IgD-negative memory B cell (primary cell): ENCODE data around the gene XRRA1. TPM values are rescaled to one million over a fixed set of nuclear protein-coding genes. Genes with fewer than 3 reads are reported as not detected.
"Not testable (repeated sequence)": the region's sequence is repeated elsewhere in the genome, so short reads cannot be mapped to it uniquely, and the experiment has no call there.

Experiments used
- H3K27ac Mint-ChIP-seq, 3 donors: one replicate each; pipeline ENCODE4 v1.8.0; 2020 to 2022; ENCODE audit warnings: mild to moderate bottlenecking in 3 of 3, mixed read lengths in 3 of 3, moderate library complexity in 1 of 3
- H3K27me3 Mint-ChIP-seq: one replicate; pipeline ENCODE4 v1.8.0; 2021; ENCODE audit warnings: mixed read lengths
- H3K36me3 Mint-ChIP-seq: one replicate; pipeline ENCODE4 v1.8.0; 2020; ENCODE audit warnings: mild to moderate bottlenecking, mixed read lengths
- H3K4me1 Mint-ChIP-seq, 3 donors: one replicate each; pipeline ENCODE4 v1.8.0; 2020 to 2022; ENCODE audit warnings: mixed read lengths in 3 of 3, mild to moderate bottlenecking in 1 of 3
- H3K4me3 Mint-ChIP-seq, 4 donors: one replicate each; pipeline ENCODE4 v1.8.0; 2020 to 2022; ENCODE audit warnings: mild to moderate bottlenecking in 4 of 4, mixed read lengths in 4 of 4, moderate library complexity in 3 of 4
- H3K9me3 Mint-ChIP-seq, 3 donors: one replicate each; pipeline ENCODE4 v1.8.0; 2020 to 2021; ENCODE audit warnings: mixed read lengths in 3 of 3, mild to moderate bottlenecking in 1 of 3
- polyA plus RNA-seq: library from polyadenylated mRNA; unstranded; fragments of 300-500 nt; fragmentation: Illumina TruSeq; gene quantifications from one replicate; pipeline ENCODE4 v1.2.3, GENCODE V29; 2021

XRRA1 gene
- polyA plus RNA-seq, 1 donor from 2014 or later = 4.8 TPM

DNA sequence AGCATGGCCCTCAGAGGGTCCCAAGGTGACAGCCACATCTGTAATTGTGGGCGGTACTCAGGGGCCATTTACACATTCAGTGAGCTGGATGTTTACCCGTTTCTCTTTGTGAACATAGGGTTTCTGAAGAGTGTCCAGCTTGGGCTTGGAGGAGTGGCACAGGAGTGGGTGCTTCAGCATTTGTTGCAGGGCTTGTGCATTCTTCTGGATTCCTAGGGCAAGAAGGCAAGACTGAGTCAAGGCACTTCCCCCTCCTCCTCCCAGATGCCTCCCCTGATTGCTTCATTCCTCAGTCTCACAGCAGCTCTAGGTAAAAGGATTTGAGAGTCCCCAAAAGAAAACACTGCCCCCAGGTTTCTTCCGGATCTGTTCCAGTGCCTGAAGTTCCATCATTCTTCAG lies 104.8 kb downstream of the XRRA1 start:
- H3K27me3 Mint-ChIP-seq = no peaks in the 10 kb centered on the region
- peaks cover 13% of the 10 kb centered on the region for H3K36me3 Mint-ChIP-seq
- H3K9me3 Mint-ChIP-seq = no peaks in the 10 kb centered on the region
- peaks cover 14 to 21% (median 16%) of the 10 kb centered on the region in 3 donors for H3K4me1 Mint-ChIP-seq
- no peak overlapping the region for H3K4me3 Mint-ChIP-seq
- H3K27ac Mint-ChIP-seq = peak overlapping the region in 2 of 3 donors; percentile 39 to 50

DNA sequence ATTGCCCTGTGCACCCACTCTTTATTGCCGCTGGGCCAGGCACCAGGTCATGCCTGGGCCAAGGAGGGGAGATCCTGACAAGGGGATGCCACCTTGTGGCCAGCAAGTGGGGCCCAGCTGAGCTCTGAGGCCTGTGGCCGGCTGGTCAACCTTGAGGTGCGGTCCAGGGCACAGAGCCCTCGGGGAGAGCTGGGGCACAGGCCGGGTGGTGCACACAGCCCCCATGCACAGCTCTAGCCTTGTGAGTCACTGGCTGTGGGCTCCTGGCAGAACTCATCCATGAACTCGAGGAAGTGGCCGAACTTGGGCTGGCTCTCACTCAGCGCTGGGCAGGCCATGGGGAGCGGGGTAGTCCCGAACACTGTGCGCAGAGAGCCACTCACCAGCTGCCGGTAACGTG lies 105.9 kb downstream of the XRRA1 start:
- H3K4me1 Mint-ChIP-seq = peaks cover 14 to 21% (median 18%) of the 10 kb centered on the region in 3 donors
- H3K27me3 Mint-ChIP-seq = no peaks in the 10 kb centered on the region
- peaks cover 16% of the 10 kb centered on the region for H3K36me3 Mint-ChIP-seq
- H3K9me3 Mint-ChIP-seq = no peaks in the 10 kb centered on the region
- H3K27ac Mint-ChIP-seq = no peak overlapping the region
- no peak overlapping the region for H3K4me3 Mint-ChIP-seq

- H3K36me3 Mint-ChIP-seq = peaks cover 22% of the 10 kb centered on the region
- H3K4me1 Mint-ChIP-seq = peaks cover 6 to 11% (median 7%) of the 10 kb centered on the region in 3 donors
- H3K27ac Mint-ChIP-seq = peak overlapping the region in 1 of 3 donors; percentile 74
- no peak overlapping the region for H3K4me3 Mint-ChIP-seq
- H3K9me3 Mint-ChIP-seq = no peaks in the 10 kb centered on the region
- no peaks in the 10 kb centered on the region for H3K27me3 Mint-ChIP-seq
Observed at GRCh38 chr11:74840486-74840885, 108.4 kb downstream of the XRRA1 start.

DNA sequence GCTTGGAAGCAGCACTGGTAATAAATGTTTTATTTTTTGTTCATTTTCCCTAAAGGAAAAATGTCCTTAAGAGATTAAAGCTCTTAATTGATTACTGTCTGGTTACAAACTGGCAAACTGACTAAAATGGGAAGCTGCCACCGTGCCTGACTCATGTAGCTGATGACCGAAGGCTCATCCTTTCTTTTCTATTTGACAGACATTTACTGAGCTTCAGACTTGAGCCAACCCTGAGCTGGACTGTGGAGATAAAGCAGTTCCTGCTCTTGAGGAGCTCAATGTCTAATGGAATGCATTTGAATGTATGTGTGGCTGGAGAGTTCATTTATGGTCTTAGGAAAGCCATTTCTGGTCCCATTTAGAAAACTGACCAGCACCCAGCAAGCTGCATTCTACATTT lies 108.9 kb downstream of the XRRA1 start:
- no peaks in the 10 kb centered on the region for H3K27me3 Mint-ChIP-seq
- H3K36me3 Mint-ChIP-seq = peaks cover 22% of the 10 kb centered on the region
- H3K27ac Mint-ChIP-seq = peak overlapping the region in 1 of 3 donors; percentile 74
- no peak overlapping the region for H3K4me3 Mint-ChIP-seq
- H3K4me1 Mint-ChIP-seq = peaks cover 6 to 8% (median 7%) of the 10 kb centered on the region in 3 donors
- no peaks in the 10 kb centered on the region for H3K9me3 Mint-ChIP-seq

DNA sequence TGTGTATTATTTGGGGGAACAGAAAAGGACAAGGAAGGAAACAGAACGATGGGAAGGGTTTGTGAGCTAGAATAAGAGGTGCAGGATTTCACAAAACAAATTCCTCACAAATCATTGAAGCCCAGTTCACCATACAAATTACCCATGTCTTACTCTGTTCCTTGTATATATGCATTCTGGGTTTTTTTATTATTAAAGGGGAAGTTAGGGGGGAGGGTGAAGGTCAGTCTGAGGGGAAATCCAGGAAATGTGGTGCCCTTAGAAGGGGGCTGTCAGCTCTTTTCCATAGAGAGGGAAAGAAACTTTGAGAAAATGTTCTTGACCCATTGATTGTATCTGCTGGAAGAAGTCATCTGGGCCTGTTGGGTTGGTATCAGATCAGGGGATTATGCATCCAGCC lies 109.4 kb downstream of the XRRA1 start:
- H3K27me3 Mint-ChIP-seq = no peaks in the 10 kb centered on the region
- H3K36me3 Mint-ChIP-seq = peaks cover 23% of the 10 kb centered on the region
- peak overlapping the region in 1 of 4 donors; percentile 37 for H3K4me3 Mint-ChIP-seq
- H3K9me3 Mint-ChIP-seq = no peaks in the 10 kb centered on the region
- H3K4me1 Mint-ChIP-seq = peaks cover 6 to 8% (median 7%) of the 10 kb centered on the region in 3 donors
- H3K27ac Mint-ChIP-seq = no peak overlapping the region

DNA sequence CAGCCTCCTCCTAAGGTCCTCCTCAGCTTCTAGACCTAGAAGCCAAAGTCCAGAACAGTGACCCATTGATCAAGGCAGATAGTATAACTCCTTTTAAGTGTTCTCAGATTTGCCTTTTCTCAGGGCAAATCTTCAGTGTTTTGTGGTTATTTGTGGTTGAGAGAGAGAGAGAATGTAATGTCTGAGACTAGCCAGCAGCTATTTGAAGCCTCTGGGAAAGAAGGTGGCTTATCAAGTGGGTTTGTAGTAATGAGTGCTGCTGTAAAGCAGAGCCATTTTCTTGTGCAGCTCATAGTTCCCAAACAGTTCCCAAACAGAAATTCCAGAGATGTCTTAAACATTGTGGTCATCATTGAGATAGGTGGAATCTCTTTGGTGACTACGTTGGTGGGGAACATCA lies 110.7 kb downstream of the XRRA1 start:
- Mint-ChIP-seq H3K4me3 (peak overlapping the region in 1 of 4 donors; percentile 17), H3K27ac (peak overlapping the region in 2 of 3 donors; percentile 34 to 54), H3K36me3 (peaks cover 20% of the 10 kb centered on the region)

DNA sequence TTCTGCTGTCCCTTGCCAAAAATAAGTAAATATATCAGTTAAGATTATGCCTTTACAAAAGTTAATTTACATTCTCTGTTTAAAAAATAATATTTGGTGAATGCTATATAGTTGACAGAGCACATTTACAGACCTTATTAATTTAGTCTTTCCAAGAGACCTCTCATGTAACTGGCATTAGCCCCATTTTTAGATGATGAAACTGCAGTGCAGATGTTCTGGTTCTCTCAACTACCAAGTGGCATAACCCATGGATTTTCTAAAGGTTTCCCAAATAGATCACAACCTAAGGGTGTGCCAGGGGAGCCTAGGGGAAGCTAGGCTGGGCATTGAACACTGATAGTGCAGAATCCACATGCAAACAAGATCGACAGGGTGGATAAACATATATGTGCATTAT lies 111.7 kb downstream of the XRRA1 start:
- Mint-ChIP-seq H3K36me3 (peaks cover 23% of the 10 kb centered on the region), H3K4me3 (no peak overlapping the region), H3K27me3 (no peaks in the 10 kb centered on the region), H3K27ac (no peak overlapping the region), H3K4me1 (peaks cover 6 to 8% (median 7%) of the 10 kb centered on the region in 3 donors), H3K9me3 (no peaks in the 10 kb centered on the region)

More for the DNA sequence above, 110.7 kb downstream of the XRRA1 start:
- H3K4me1 Mint-ChIP-seq = peaks cover 6 to 8% (median 7%) of the 10 kb centered on the region in 3 donors
- H3K9me3 Mint-ChIP-seq = no peaks in the 10 kb centered on the region
- H3K27me3 Mint-ChIP-seq = no peaks in the 10 kb centered on the region

- no peak overlapping the region for H3K4me3 Mint-ChIP-seq
- H3K27ac Mint-ChIP-seq = peak overlapping the region in 1 of 3 donors; percentile 33
- H3K36me3 Mint-ChIP-seq = peaks cover 44% of the 10 kb centered on the region
- H3K27me3 Mint-ChIP-seq = no peaks in the 10 kb centered on the region
- H3K4me1 Mint-ChIP-seq = peaks cover 0 to 1% (median 0%) of the 10 kb centered on the region in 3 donors
- H3K9me3 Mint-ChIP-seq = peaks cover 2 to 21% (median 7%) of the 10 kb centered on the region in 3 donors
Observed at GRCh38 chr11:74826901-74827300, 122.0 kb downstream of the XRRA1 start.

- H3K36me3 Mint-ChIP-seq = peaks cover 39% of the 10 kb centered on the region
- peaks cover 2 to 21% (median 7%) of the 10 kb centered on the region in 3 donors for H3K9me3 Mint-ChIP-seq
Observed at GRCh38 chr11:74825596-74825995, 123.3 kb downstream of the XRRA1 start.

DNA sequence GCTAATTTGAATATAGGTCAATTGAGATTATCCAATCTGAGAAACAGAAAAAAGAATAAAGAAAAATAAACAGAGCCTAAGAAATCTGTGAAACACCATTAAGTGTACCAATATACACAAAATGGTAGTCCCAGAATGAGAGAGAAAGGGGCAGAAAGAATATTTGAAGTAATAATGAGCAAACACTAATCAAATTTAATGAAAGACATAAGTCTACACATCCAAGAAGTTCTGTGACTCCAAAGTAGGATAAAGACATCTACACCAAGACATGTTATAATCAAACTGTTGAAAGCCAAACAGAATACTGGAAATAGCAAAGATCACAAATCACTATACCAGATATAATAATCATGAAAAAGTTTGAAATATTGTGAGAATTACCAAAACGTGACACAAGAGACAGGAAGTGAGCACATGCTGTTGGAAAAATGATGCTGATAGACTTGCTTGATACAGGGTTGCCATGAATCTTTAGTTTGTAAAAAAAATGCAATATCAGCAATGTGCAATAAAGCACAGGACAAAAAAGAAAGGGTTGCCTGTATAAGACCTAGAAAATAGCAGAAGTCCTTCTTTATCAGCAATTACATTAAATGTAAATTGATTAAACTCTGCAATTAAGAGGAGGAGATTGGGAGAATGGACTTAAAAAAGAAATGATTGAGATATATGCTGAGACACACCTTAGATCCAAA lies 124.5 kb downstream of the XRRA1 start:
- peaks cover 47% of the 10 kb centered on the region for H3K36me3 Mint-ChIP-seq
- peak overlapping the region in 1 of 3 donors; percentile 12 for H3K27ac Mint-ChIP-seq
- H3K4me3 Mint-ChIP-seq = no peak overlapping the region
- no peaks in the 10 kb centered on the region for H3K27me3 Mint-ChIP-seq
- H3K9me3 Mint-ChIP-seq = peaks cover 2 to 21% (median 7%) of the 10 kb centered on the region in 3 donors
- H3K4me1 Mint-ChIP-seq = peaks cover 0 to 2% (median 0%) of the 10 kb centered on the region in 3 donors

More at GRCh38 chr11:74825596-74825995, 123.3 kb downstream of the XRRA1 start:
- not testable (repeated sequence) for H3K27me3 Mint-ChIP-seq, H3K4me3 Mint-ChIP-seq, H3K4me1 Mint-ChIP-seq
- peak overlapping the region in 1 of 3 donors; percentile 5 for H3K27ac Mint-ChIP-seq

- H3K27ac Mint-ChIP-seq = peak overlapping the region in 1 of 3 donors; percentile 74
- H3K36me3 Mint-ChIP-seq = peaks cover 42% of the 10 kb centered on the region
- H3K4me1 Mint-ChIP-seq = peaks cover 1 to 2% (median 2%) of the 10 kb centered on the region in 3 donors
Observed at GRCh38 chr11:74822170-74822569, 126.7 kb downstream of the XRRA1 start.

DNA sequence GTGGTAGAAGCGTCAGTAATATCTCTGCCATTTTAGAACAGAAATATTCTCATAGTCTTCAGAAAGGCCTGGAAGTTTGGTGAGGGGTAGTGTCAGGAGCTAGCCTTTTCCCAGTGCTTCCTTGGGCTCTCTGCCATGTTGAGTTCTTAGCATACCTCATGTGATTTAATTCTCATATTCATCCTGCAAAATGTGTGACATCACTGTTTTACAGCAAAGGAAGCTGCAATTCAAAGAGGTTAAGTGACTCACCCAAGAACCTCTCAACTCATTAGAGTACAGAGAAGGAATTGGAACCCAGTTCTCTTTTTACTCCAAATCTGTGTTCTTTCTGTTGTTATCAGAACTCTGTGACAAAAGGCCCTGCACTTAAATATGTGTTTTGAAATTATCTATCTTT lies 128.1 kb downstream of the XRRA1 start:
- peaks cover 2 to 5% (median 4%) of the 10 kb centered on the region in 3 donors for H3K4me1 Mint-ChIP-seq
- H3K36me3 Mint-ChIP-seq = peaks cover 48% of the 10 kb centered on the region
- no peak overlapping the region for H3K4me3 Mint-ChIP-seq
- H3K9me3 Mint-ChIP-seq = peaks cover 2 to 16% (median 7%) of the 10 kb centered on the region in 3 donors
- H3K27ac Mint-ChIP-seq = no peak overlapping the region
- no peaks in the 10 kb centered on the region for H3K27me3 Mint-ChIP-seq

More at GRCh38 chr11:74822170-74822569, 126.7 kb downstream of the XRRA1 start:
- Mint-ChIP-seq H3K4me3 (no peak overlapping the region), H3K9me3 (peaks cover 2 to 17% (median 7%) of the 10 kb centered on the region in 3 donors), H3K27me3 (no peaks in the 10 kb centered on the region)

GRCh38 chr11:74819400-74819799 lies 129.5 kb downstream of the XRRA1 start:
- Mint-ChIP-seq H3K9me3 (peaks cover 2 to 6% (median 4%) of the 10 kb centered on the region in 3 donors), H3K36me3 (peaks cover 36% of the 10 kb centered on the region), H3K27me3 (no peaks in the 10 kb centered on the region), H3K4me3 (no peak overlapping the region), H3K27ac (peak overlapping the region in 1 of 3 donors; percentile 36), H3K4me1 (peaks cover 2 to 5% (median 4%) of the 10 kb centered on the region in 3 donors)

GRCh38 chr11:74818283-74818946 lies 130.5 kb downstream of the XRRA1 start:
- peaks cover 2 to 5% (median 4%) of the 10 kb centered on the region in 3 donors for H3K4me1 Mint-ChIP-seq
- no peak overlapping the region for H3K4me3 Mint-ChIP-seq
- H3K36me3 Mint-ChIP-seq = peaks cover 29% of the 10 kb centered on the region
- H3K27me3 Mint-ChIP-seq = no peaks in the 10 kb centered on the region
- no peaks in the 10 kb centered on the region for H3K9me3 Mint-ChIP-seq
- H3K27ac Mint-ChIP-seq = peak overlapping the region in 1 of 3 donors; percentile 77

- Mint-ChIP-seq H3K27ac (no peak overlapping the region), H3K4me3 (no peak overlapping the region), H3K4me1 (peaks cover 2 to 8% (median 6%) of the 10 kb centered on the region in 3 donors), H3K27me3 (no peaks in the 10 kb centered on the region), H3K36me3 (peaks cover 28% of the 10 kb centered on the region), H3K9me3 (no peaks in the 10 kb centered on the region)
Observed at GRCh38 chr11:74816664-74817063, 132.2 kb downstream of the XRRA1 start.
